Activated T-helper 2 cell treated with anti-CD3 and anti-CD28 coated beads, Interferon-gamma antibody, Interleukin-2, Interleukin-4, amounts not matched to agents 10 μg/mL and 5 μg/mL and 100 μg/mL, durations not matched to agents 14 hours and 24 hours and 36 hours (primary cell): Measurements from ENCODE around the gene VPS11. TPM values are rescaled to one million over a fixed set of nuclear protein-coding genes. Genes with fewer than 3 reads are reported as not detected.
"Not testable (repeated sequence)": the region's sequence is repeated elsewhere in the genome, so short reads cannot be mapped to it uniquely, and the experiment has no call there.

Experiments used
- DNase-seq: peaks from one replicate; pipeline ENCODE4 v3.0.0; 2021; ENCODE audit warnings: low spot score
- H3K27ac Mint-ChIP-seq: one replicate; pipeline ENCODE4 v1.8.0; 2021; ENCODE audit warnings: mixed read lengths
- H3K27me3 Mint-ChIP-seq: one replicate; pipeline ENCODE4 v1.8.0; 2021; ENCODE audit warnings: low read depth, mixed read lengths
- H3K36me3 Mint-ChIP-seq: one replicate; pipeline ENCODE4 v1.8.0; 2021; ENCODE audit warnings: low read depth, mixed read lengths
- H3K4me1 Mint-ChIP-seq: one replicate; pipeline ENCODE4 v1.8.0; 2021; ENCODE audit warnings: low read depth, mixed read lengths
- H3K4me3 Mint-ChIP-seq: one replicate; pipeline ENCODE4 v1.8.0; 2021; ENCODE audit warnings: low read depth, mild to moderate bottlenecking, moderate library complexity, mixed read lengths
- H3K9me3 Mint-ChIP-seq: one replicate; pipeline ENCODE4 v1.8.0; 2021; ENCODE audit warnings: mixed read lengths
- intact Hi-C: fragments of 100-400 bp; cut with micrococcal nuclease; formaldehyde crosslinking; loops from one replicate; pipeline ENCODE4 v1.15.1; 2023
- total RNA-seq: library from RNA; stranded (reverse); gene quantifications from 2 replicates; pipeline ENCODE4 v1.2.3, GENCODE V29; 2022

VPS11 gene
- total RNA-seq, 1 donor from 2014 or later = 25.8 TPM

DNA sequence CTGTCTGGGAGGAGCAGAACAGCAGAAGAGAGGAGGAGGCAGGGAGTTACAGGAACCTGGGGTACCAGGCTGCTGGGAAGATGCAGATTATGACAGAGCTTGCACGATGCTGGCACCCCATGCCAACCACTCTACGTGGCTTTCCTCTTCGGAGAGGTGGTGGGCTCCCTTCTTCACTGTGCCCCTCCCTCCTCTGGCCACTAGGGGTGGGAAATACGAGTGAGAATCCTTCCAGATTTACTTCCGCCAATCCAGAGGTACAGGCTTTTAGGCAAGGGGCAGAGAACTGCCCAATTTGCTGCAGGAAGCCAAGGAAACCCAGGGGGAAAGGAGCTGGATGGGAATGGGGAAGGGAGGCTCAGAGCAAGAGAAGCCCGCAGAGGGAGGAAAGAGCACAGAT, 22.9 kb upstream of the VPS11 start:
- DNase-seq = no peak
- H3K27ac Mint-ChIP-seq = no peak overlapping the region
- H3K36me3 Mint-ChIP-seq = peaks cover 52% of the 10 kb centered on the region
- H3K9me3 Mint-ChIP-seq = no peaks in the 10 kb centered on the region
- H3K4me1 Mint-ChIP-seq = peaks cover 9% of the 10 kb centered on the region
- intact Hi-C loops = no loop called here
- no peaks in the 10 kb centered on the region for H3K27me3 Mint-ChIP-seq
- no peak overlapping the region for H3K4me3 Mint-ChIP-seq

GRCh38 chr11:119046489-119046888, 21.1 kb upstream of the VPS11 start:
- no peak for DNase-seq
- Mint-ChIP-seq H3K36me3 (peaks cover 67% of the 10 kb centered on the region), H3K9me3 (no peaks in the 10 kb centered on the region), H3K27me3 (no peaks in the 10 kb centered on the region), H3K27ac (no peak overlapping the region), H3K4me3 (no peak overlapping the region), H3K4me1 (peaks cover 9% of the 10 kb centered on the region)
- intact Hi-C loops = no loop called here

- H3K27me3 Mint-ChIP-seq = no peaks in the 10 kb centered on the region
- H3K4me3 Mint-ChIP-seq = no peak overlapping the region
- no peak for DNase-seq
- intact Hi-C loops = no loop called here
- peaks cover 6% of the 10 kb centered on the region for H3K4me1 Mint-ChIP-seq
- H3K27ac Mint-ChIP-seq = peak overlapping the region; percentile 49
- H3K36me3 Mint-ChIP-seq = peaks cover 74% of the 10 kb centered on the region
- no peaks in the 10 kb centered on the region for H3K9me3 Mint-ChIP-seq
Measured at GRCh38 chr11:119047205-119047604, 20.4 kb upstream of the VPS11 start.

DNA sequence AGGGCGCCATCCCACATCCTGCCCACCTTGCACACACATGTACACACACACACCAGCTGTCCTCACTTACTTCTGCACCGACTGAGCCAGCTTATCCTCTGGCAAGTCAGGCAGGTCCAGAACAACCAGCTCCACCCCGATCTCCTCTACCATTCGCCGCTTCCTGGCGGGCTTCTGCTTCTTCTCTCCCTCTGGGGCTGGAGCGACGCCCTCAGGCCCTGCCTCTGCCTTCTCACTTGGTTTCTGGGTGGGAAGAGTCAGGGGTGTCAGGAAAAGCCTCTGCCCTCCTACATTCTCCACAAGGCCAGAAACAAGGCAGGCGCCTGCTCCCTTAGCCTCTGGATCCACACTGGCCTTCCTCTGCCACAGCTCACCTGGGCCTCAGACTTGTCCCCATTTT, 19.0 kb upstream of the VPS11 start:
- Mint-ChIP-seq H3K4me1 (peaks cover 4% of the 10 kb centered on the region), H3K4me3 (no peak overlapping the region), H3K27ac (no peak overlapping the region), H3K27me3 (no peaks in the 10 kb centered on the region), H3K36me3 (peaks cover 88% of the 10 kb centered on the region), H3K9me3 (no peaks in the 10 kb centered on the region)
- no peak for DNase-seq
- intact Hi-C loops = no loop called here

- Mint-ChIP-seq H3K27me3 (no peaks in the 10 kb centered on the region), H3K36me3 (peaks cover 92% of the 10 kb centered on the region), H3K9me3 (no peaks in the 10 kb centered on the region), H3K4me3 (no peak overlapping the region), H3K4me1 (peaks cover 4% of the 10 kb centered on the region), H3K27ac (no peak overlapping the region)
- no peak for DNase-seq
- intact Hi-C loops = no loop called here
Measured at GRCh38 chr11:119049081-119049480, 18.5 kb upstream of the VPS11 start.

- peaks cover 92% of the 10 kb centered on the region for H3K36me3 Mint-ChIP-seq
- no peaks in the 10 kb centered on the region for H3K27me3 Mint-ChIP-seq
- no peak for DNase-seq
- peaks cover 21% of the 10 kb centered on the region for H3K4me1 Mint-ChIP-seq
- no peak overlapping the region for H3K4me3 Mint-ChIP-seq
- no peak overlapping the region for H3K27ac Mint-ChIP-seq
- intact Hi-C loops = no loop called here
- H3K9me3 Mint-ChIP-seq = no peaks in the 10 kb centered on the region
Measured at GRCh38 chr11:119051440-119052162, 16.0 kb upstream of the VPS11 start.

- Mint-ChIP-seq H3K27ac (no peak overlapping the region), H3K36me3 (peaks cover 85% of the 10 kb centered on the region), H3K4me3 (no peak overlapping the region), H3K27me3 (no peaks in the 10 kb centered on the region), H3K9me3 (no peaks in the 10 kb centered on the region), H3K4me1 (peaks cover 20% of the 10 kb centered on the region)
- DNase-seq = no peak
- intact Hi-C loops = no loop called here
Measured at GRCh38 chr11:119052163-119052814, 15.3 kb upstream of the VPS11 start.

DNA sequence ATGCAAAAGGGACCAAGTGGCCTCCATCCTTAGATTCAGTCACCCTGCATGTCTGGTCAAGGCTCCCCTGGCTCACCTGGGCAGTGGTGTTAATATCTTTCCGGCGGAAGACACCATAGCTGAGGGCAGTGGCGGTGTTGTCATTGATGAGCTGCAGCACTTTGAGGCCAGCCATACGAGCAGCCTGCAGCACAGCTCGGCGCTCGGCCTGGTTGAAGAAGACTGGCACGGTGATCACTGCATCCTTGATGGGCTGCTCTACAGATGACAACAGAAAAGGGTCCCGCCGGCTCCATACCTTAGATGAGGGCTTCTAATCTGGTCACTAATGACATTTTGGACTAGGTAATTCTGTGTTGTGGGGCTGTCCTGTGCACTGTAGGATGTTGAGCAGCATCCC, 13.2 kb upstream of the VPS11 start:
- no peak for DNase-seq
- Mint-ChIP-seq H3K27ac (no peak overlapping the region), H3K4me3 (no peak overlapping the region), H3K36me3 (peaks cover 71% of the 10 kb centered on the region), H3K27me3 (no peaks in the 10 kb centered on the region), H3K9me3 (no peaks in the 10 kb centered on the region), H3K4me1 (peaks cover 29% of the 10 kb centered on the region)
- intact Hi-C loops = no loop called here

DNA sequence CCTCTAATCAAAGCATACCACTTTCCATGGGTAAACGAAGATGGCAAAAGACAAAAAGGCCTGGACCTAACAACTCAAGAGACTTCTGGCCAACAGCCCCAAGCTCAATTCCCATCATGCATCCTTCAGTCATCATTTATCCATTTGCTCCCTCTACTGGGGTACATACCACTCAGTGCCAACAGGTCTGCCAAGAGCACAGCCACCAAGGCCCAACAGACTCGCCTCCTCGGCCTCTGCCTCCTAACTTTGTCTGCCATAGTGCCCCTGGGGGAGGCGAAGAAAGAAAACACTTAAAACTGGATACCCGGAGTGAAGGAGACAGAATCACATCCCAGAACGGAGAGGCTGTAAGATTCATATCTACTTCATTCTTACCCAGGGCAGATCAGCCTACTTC, 11.7 kb upstream of the VPS11 start:
- intact Hi-C loops = loop anchor here (2.0 to 5.0 kb wide), 2 partner anchors 37 to 59 kb away; partner anchors contain the start of genes CENATAC, RPS25 and TRAPPC4
- Mint-ChIP-seq H3K4me1 (peaks cover 29% of the 10 kb centered on the region), H3K27me3 (no peaks in the 10 kb centered on the region), H3K27ac (peak overlapping the region; percentile 85), H3K9me3 (no peaks in the 10 kb centered on the region), H3K36me3 (peaks cover 58% of the 10 kb centered on the region), H3K4me3 (peak overlapping the region; percentile 84)
- DNase-seq = no peak

- Mint-ChIP-seq H3K27ac (peak overlapping the region; percentile 99), H3K36me3 (peaks cover 52% of the 10 kb centered on the region), H3K9me3 (no peaks in the 10 kb centered on the region), H3K4me1 (peaks cover 29% of the 10 kb centered on the region), H3K4me3 (peak overlapping the region; percentile 98), H3K27me3 (no peaks in the 10 kb centered on the region)
- peak; percentile 33 for DNase-seq
- intact Hi-C loops = loop anchor here (2.0 to 5.0 kb wide), 2 partner anchors 38 to 59 kb away; partner anchors contain the start of genes CENATAC, RPS25 and TRAPPC4
Measured at GRCh38 chr11:119056421-119056999, 11.1 kb upstream of the VPS11 start.

DNA sequence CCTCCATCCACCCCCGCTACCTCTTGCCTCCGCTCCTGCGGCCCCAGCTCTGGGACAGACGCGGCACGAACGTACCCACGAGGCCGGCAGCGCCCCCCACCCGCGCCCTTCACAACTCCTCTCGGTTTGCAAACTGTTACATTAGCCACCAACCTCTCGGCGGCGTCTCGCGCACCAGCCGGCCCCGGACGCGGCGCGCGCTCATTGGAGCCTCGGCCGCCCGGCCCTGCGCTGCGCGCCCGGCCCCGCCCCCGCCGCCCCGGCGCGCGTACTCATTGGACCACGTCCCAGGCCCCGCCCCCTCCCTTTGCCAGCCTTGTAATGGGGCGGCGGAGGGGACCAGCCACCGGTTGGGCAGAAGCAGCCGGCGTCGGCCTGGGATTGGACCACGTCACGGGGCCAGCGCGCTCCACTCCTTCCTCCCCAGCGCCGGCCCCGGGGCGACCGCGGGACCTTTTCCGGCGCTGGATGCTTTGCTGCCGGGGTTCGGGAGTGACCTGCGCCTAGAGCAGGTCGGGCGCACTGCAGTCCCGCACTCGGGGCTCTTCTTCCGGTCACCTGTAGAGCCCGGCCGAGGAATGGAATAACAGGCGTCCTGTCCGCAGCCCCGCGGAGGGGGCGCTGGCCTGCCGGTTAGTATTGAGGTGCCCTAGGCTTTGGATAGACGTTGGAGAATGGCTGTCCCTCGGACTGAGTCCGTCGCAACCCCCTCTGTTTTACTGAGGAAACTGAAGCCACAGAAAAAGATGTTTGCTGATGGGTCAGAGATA, 10.4 kb upstream of the VPS11 start, which contains the start of gene HYOU1:
Gene HYOU1 (minus strand): TSS at position 206 of the 770 bp plus-strand sequence. CDS start 1,045 bp downstream, outside the sequence.
- Mint-ChIP-seq H3K4me1 (peaks cover 28% of the 10 kb centered on the region), H3K27me3 (no peaks in the 10 kb centered on the region), H3K36me3 (peaks cover 46% of the 10 kb centered on the region), H3K27ac (peak within 1 kb of the TSS; percentile 99), H3K4me3 (peak within 1 kb of the TSS; percentile 98), H3K9me3 (no peaks in the 10 kb centered on the region)
- intact Hi-C loops = loop anchor here (1.0 to 5.0 kb wide), 6 partner anchors 10 to 60 kb away; partner anchors contain the start of genes CENATAC, HMBS, RPS25 and SLC37A4
- peak; percentile 97 for DNase-seq

- intact Hi-C loops = loop anchor here (5.0 kb wide), 1 partner anchor 62 kb away; the partner anchor contains the start of gene CENATAC
- not testable (repeated sequence) for H3K4me3 Mint-ChIP-seq, DNase-seq, H3K27me3 Mint-ChIP-seq, H3K9me3 Mint-ChIP-seq
- Mint-ChIP-seq H3K36me3 (peaks cover 27% of the 10 kb centered on the region), H3K4me1 (peaks cover 27% of the 10 kb centered on the region), H3K27ac (peak overlapping the region; percentile 42)
Measured at GRCh38 chr11:119059128-119059527, 8.5 kb upstream of the VPS11 start.
